C4-2B (cell line): ENCODE measurements around the gene ANKRD27.

Source experiments
- ZFX ChIP-seq: fragments of 450-650 bp; IDR thresholded peaks from 2 replicates; pipeline ENCODE4 v1.6.1; 2017
- TF ChIP-seq, protein P1 (sequence below): fragments of 450-650 bp; conservative IDR thresholded peaks from 2 replicates; pipeline ENCODE4 v1.5.1; 2017; ENCODE audit warnings: mild to moderate bottlenecking

DNA sequence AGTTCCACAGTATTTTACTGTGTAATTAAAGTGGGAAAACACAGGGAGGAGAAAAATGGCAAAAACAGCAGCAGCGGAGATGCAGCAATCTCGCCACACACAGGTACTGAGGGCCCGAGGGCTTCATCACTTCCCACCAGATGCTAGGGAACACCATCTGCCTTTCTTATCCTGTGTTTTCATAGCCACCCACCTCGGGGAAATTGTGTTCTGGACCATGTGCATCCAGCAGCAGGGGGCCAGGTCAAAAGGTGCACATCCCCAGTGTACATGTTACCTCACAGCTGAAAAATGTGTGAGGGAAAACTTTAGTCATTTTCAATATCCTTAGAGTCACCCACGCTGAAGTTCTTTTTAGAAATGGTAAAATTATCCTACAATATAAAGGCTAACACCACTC is 63.8 kb downstream of the ANKRD27 start:
- TF ChIP-seq, protein P1, sequence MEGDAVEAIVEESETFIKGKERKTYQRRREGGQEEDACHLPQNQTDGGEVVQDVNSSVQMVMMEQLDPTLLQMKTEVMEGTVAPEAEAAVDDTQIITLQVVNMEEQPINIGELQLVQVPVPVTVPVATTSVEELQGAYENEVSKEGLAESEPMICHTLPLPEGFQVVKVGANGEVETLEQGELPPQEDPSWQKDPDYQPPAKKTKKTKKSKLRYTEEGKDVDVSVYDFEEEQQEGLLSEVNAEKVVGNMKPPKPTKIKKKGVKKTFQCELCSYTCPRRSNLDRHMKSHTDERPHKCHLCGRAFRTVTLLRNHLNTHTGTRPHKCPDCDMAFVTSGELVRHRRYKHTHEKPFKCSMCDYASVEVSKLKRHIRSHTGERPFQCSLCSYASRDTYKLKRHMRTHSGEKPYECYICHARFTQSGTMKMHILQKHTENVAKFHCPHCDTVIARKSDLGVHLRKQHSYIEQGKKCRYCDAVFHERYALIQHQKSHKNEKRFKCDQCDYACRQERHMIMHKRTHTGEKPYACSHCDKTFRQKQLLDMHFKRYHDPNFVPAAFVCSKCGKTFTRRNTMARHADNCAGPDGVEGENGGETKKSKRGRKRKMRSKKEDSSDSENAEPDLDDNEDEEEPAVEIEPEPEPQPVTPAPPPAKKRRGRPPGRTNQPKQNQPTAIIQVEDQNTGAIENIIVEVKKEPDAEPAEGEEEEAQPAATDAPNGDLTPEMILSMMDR, result no peak
- no peak for TF ChIP-seq ZFX
